CD4-positive, alpha-beta memory T cell (primary cell): ENCODE results near the gene CCDC127. TPM values are rescaled to one million over a fixed set of nuclear protein-coding genes. Genes with fewer than 3 reads are reported as not detected.
"Not testable (repeated sequence)": the region's sequence is repeated elsewhere in the genome, so short reads cannot be mapped to it uniquely, and the experiment has no call there.

Experiments
- CTCF ChIA-PET: fragments of 350-600 bp; sonication (Branson Sonifier 250); formaldehyde crosslinking; loops from one replicate; lab custom pipeline; 2021; ENCODE audit warnings: inconsistent platforms; ENCODE audit not compliant: partially characterized antibody; lab: Charles Lee
- POLR2A ChIA-PET: fragments of 350-600 bp; sonication (Branson Sonifier 250); formaldehyde crosslinking; loops from one replicate; lab custom pipeline; 2021; ENCODE audit not compliant: partially characterized antibody; lab: Charles Lee
- DNase-seq, 5 donors: peaks; one replicate each; pipeline versions ENCODE4 v3.0.0 to v3.0.0-alpha.2; 2020 to 2022; ENCODE audit warnings: mixed read lengths in 1 of 5
- H3K27ac ChIP-seq: one replicate; pipeline ENCODE4 v1.7.0; 2013; ENCODE audit warnings: low read depth, low read length
- H3K27me3 ChIP-seq: 2 replicates; pipeline ENCODE4 v1.7.0; 2013; ENCODE audit warnings: mild to moderate bottlenecking, low read length, moderate library complexity; ENCODE audit not compliant: insufficient read depth
- H3K36me3 ChIP-seq: 2 replicates; pipeline ENCODE4 v1.7.0; 2013; ENCODE audit warnings: mild to moderate bottlenecking, low read length, moderate library complexity; ENCODE audit not compliant: insufficient read depth
- H3K4me1 ChIP-seq: 2 replicates; pipeline ENCODE4 v1.7.0; 2013; ENCODE audit warnings: mild to moderate bottlenecking, low read length, moderate library complexity; ENCODE audit not compliant: insufficient read depth
- H3K4me3 ChIP-seq, 2 donors: one replicate each; pipeline ENCODE4 v1.7.0; 2013; ENCODE audit warnings: low read length in 2 of 2, mild to moderate bottlenecking in 1 of 2
- H3K9me3 ChIP-seq, 2 donors: one replicate each; pipeline ENCODE4 v1.7.0; 2013; ENCODE audit warnings: low read length in 2 of 2, control low read depth in 1 of 2; ENCODE audit not compliant: control insufficient read depth in 1 of 2
- H3K27ac Mint-ChIP-seq, 7 donors: one replicate each; pipeline ENCODE4 v1.8.0; 2020 to 2021; ENCODE audit warnings: mixed read lengths in 7 of 7, mild to moderate bottlenecking in 6 of 7, inconsistent platforms in 3 of 7, moderate library complexity in 3 of 7
- H3K27me3 Mint-ChIP-seq, 2 donors: one replicate each; pipeline ENCODE4 v1.8.0; 2020 to 2021; ENCODE audit warnings: mixed read lengths in 2 of 2
- H3K36me3 Mint-ChIP-seq, 2 donors: one replicate each; pipeline ENCODE4 v1.8.0; 2020 to 2021; ENCODE audit warnings: mixed read lengths in 2 of 2, inconsistent platforms in 1 of 2, mild to moderate bottlenecking in 1 of 2
- H3K4me1 Mint-ChIP-seq, 4 donors: one replicate each; pipeline ENCODE4 v1.8.0; 2020 to 2021; ENCODE audit warnings: mixed read lengths in 4 of 4, mild to moderate bottlenecking in 1 of 4
- H3K4me3 Mint-ChIP-seq, 8 donors: one replicate each; pipeline ENCODE4 v1.8.0; 2020 to 2021; ENCODE audit warnings: mixed read lengths in 8 of 8, mild to moderate bottlenecking in 7 of 8, moderate library complexity in 6 of 8, inconsistent platforms in 3 of 8
- H3K9me3 Mint-ChIP-seq, 8 donors: one replicate each; pipeline ENCODE4 v1.8.0; 2020 to 2021; ENCODE audit warnings: mixed read lengths in 8 of 8, mild to moderate bottlenecking in 5 of 8, inconsistent platforms in 3 of 8, moderate library complexity in 1 of 8
- intact Hi-C: fragments of 100-400 bp; cut with micrococcal nuclease; formaldehyde crosslinking; loops from one replicate; pipeline ENCODE4 v1.15.1; 2023
- polyA plus RNA-seq, 2 donors: library from polyadenylated mRNA; unstranded; fragments of 300-500 nt; fragmentation: Illumina TruSeq; gene quantifications; one replicate each; pipeline ENCODE4 v1.2.3, GENCODE V29; 2021
- total RNA-seq, 2 experiments: library from RNA; stranded (reverse); gene quantifications; one replicate each; pipeline ENCODE4 v1.2.3, GENCODE V29; 2021

CCDC127 gene
- total and polyA plus RNA-seq, 4 experiments from 2014 or later: 2.9 to 7.7 (median 5.9) TPM

- ChIA-PET POLR2A (no interaction called here), CTCF (no interaction called here)
- no peaks in the 10 kb centered on the region for H3K4me1 Mint-ChIP-seq
- no peaks in the 10 kb centered on the region for H3K4me1 ChIP-seq
- no peaks in the 10 kb centered on the region for H3K27me3 ChIP-seq
- no peaks in the 10 kb centered on the region for H3K9me3 ChIP-seq
- DNase-seq: no peak
- H3K36me3 Mint-ChIP-seq: no peaks in the 10 kb centered on the region
- H3K4me3 ChIP-seq: no peak overlapping the region
- H3K36me3 ChIP-seq: no peaks in the 10 kb centered on the region
- H3K27ac ChIP-seq: no peak overlapping the region
- H3K4me3 Mint-ChIP-seq: no peak overlapping the region
- peaks cover 0 to 2% of the 10 kb centered on the region in 2 donors for H3K27me3 Mint-ChIP-seq
- H3K9me3 Mint-ChIP-seq: no peaks in the 10 kb centered on the region
- H3K27ac Mint-ChIP-seq: no peak overlapping the region
- intact Hi-C loops: no loop called here
These were observed 50.4 kb downstream of the CCDC127 start for GRCh38 chr5:167511-167910.

- H3K4me3 ChIP-seq: no peak overlapping the region
- Mint-ChIP-seq H3K4me3 (no peak overlapping the region), H3K27ac (no peak overlapping the region), H3K4me1 (no peaks in the 10 kb centered on the region), H3K27me3 (peaks cover 0 to 2% of the 10 kb centered on the region in 2 donors), H3K36me3 (no peaks in the 10 kb centered on the region), H3K9me3 (no peaks in the 10 kb centered on the region)
- no peaks in the 10 kb centered on the region for H3K27me3 ChIP-seq
- no peaks in the 10 kb centered on the region for H3K36me3 ChIP-seq
- no peak overlapping the region for H3K27ac ChIP-seq
- POLR2A ChIA-PET: no interaction called here
- H3K4me1 ChIP-seq: no peaks in the 10 kb centered on the region
- no peak for DNase-seq
- CTCF ChIA-PET: no interaction called here
- intact Hi-C loops: no loop called here
- H3K9me3 ChIP-seq: no peaks in the 10 kb centered on the region
These were observed 51.2 kb downstream of the CCDC127 start for GRCh38 chr5:166441-167372.

GRCh38 chr5:164783-165182 is 53.2 kb downstream of the CCDC127 start:
- H3K4me3 ChIP-seq, H3K36me3 ChIP-seq, H3K4me1 ChIP-seq, intact Hi-C loops, H3K27ac ChIP-seq, H3K27ac Mint-ChIP-seq, H3K27me3 Mint-ChIP-seq, H3K9me3 Mint-ChIP-seq, H3K4me1 Mint-ChIP-seq, H3K36me3 Mint-ChIP-seq, H3K9me3 ChIP-seq, POLR2A ChIA-PET, H3K4me3 Mint-ChIP-seq, H3K27me3 ChIP-seq, DNase-seq: not testable (repeated sequence)
- CTCF ChIA-PET: interaction anchor here (0.9 kb wide), 1 partner anchor 24 kb away, joined by 4 read pairs; no protein-coding TSS in a partner anchor

- intact Hi-C loops: no loop called here
These were observed 53.7 kb downstream of the CCDC127 start for GRCh38 chr5:164244-164643.

GRCh38 chr5:163841-164240 is 54.1 kb downstream of the CCDC127 start:
- no peaks in the 10 kb centered on the region for H3K36me3 ChIP-seq
- H3K27ac ChIP-seq: no peak overlapping the region
- intact Hi-C loops: no loop called here
- H3K27me3 ChIP-seq: no peaks in the 10 kb centered on the region
- Mint-ChIP-seq H3K9me3 (peaks cover 0 to 2% (median 0%) of the 10 kb centered on the region in 8 donors), H3K4me3 (no peak overlapping the region), H3K27ac (no peak overlapping the region), H3K36me3 (no peaks in the 10 kb centered on the region), H3K27me3 (peaks cover 9 to 15% of the 10 kb centered on the region in 2 donors), H3K4me1 (no peaks in the 10 kb centered on the region)
- H3K4me3 ChIP-seq: no peak overlapping the region
- no peaks in the 10 kb centered on the region for H3K4me1 ChIP-seq
- DNase-seq: no peak
- H3K9me3 ChIP-seq: no peaks in the 10 kb centered on the region
- ChIA-PET POLR2A (no interaction called here), CTCF (interaction anchor here (0.9 kb wide), 1 partner anchor 25 kb away, joined by 4 read pairs; no protein-coding TSS in a partner anchor)

More at GRCh38 chr5:164244-164643, 53.7 kb downstream of the CCDC127 start:
- ChIA-PET CTCF (interaction anchor here (0.9 kb wide), 1 partner anchor 24 kb away, joined by 4 read pairs; no protein-coding TSS in a partner anchor), POLR2A (no interaction called here)
- Mint-ChIP-seq H3K4me1 (no peaks in the 10 kb centered on the region), H3K27ac (no peak overlapping the region), H3K9me3 (peaks cover 0 to 2% (median 0%) of the 10 kb centered on the region in 8 donors), H3K27me3 (peaks cover 8 to 14% of the 10 kb centered on the region in 2 donors), H3K4me3 (no peak overlapping the region), H3K36me3 (no peaks in the 10 kb centered on the region)
- Histone ChIP-seq H3K27ac (no peak overlapping the region), H3K9me3 (no peaks in the 10 kb centered on the region), H3K4me3 (no peak overlapping the region), H3K36me3 (no peaks in the 10 kb centered on the region), H3K27me3 (no peaks in the 10 kb centered on the region), H3K4me1 (no peaks in the 10 kb centered on the region)
- no peak for DNase-seq

GRCh38 chr5:163338-163620 is 54.7 kb downstream of the CCDC127 start:
- no peaks in the 10 kb centered on the region for H3K4me1 ChIP-seq
- Mint-ChIP-seq H3K4me3 (no peak overlapping the region), H3K4me1 (no peaks in the 10 kb centered on the region), H3K9me3 (peaks cover 0 to 2% (median 0%) of the 10 kb centered on the region in 8 donors), H3K27ac (no peak overlapping the region), H3K27me3 (peaks cover 9 to 15% of the 10 kb centered on the region in 2 donors), H3K36me3 (no peaks in the 10 kb centered on the region)
- no peak for DNase-seq
- intact Hi-C loops: no loop called here
- CTCF ChIA-PET: no interaction called here
- H3K36me3 ChIP-seq: no peaks in the 10 kb centered on the region
- no peaks in the 10 kb centered on the region for H3K27me3 ChIP-seq
- no peaks in the 10 kb centered on the region for H3K9me3 ChIP-seq
- POLR2A ChIA-PET: no interaction called here
- no peak overlapping the region for H3K4me3 ChIP-seq
- H3K27ac ChIP-seq: no peak overlapping the region

GRCh38 chr5:162565-163337 is 55.2 kb downstream of the CCDC127 start:
- no peak for DNase-seq
- Histone ChIP-seq H3K27ac (no peak overlapping the region), H3K9me3 (no peaks in the 10 kb centered on the region), H3K4me3 (no peak overlapping the region), H3K27me3 (no peaks in the 10 kb centered on the region), H3K4me1 (no peaks in the 10 kb centered on the region), H3K36me3 (no peaks in the 10 kb centered on the region)
- H3K27me3 Mint-ChIP-seq: peaks cover 9 to 15% of the 10 kb centered on the region in 2 donors
- intact Hi-C loops: no loop called here
- no peak overlapping the region for H3K4me3 Mint-ChIP-seq
- H3K4me1 Mint-ChIP-seq: no peaks in the 10 kb centered on the region
- ChIA-PET CTCF (no interaction called here), POLR2A (no interaction called here)
- no peak overlapping the region for H3K27ac Mint-ChIP-seq
- H3K9me3 Mint-ChIP-seq: peaks cover 0 to 2% (median 0%) of the 10 kb centered on the region in 8 donors
- no peaks in the 10 kb centered on the region for H3K36me3 Mint-ChIP-seq
